ENCODE measurements around the gene CEP70.

GRCh38 chr3:138492980-138493675 lies 100.9 kb downstream of the CEP70 start:
- TF ChIP-seq CTCF (IDR thresholded peaks at IDR 0.05 in 8 of 11, conservative IDR thresholded peaks at IDR 0.05 in 3 of 11) (no peak), POLR2A (IDR thresholded peaks at IDR 0.05) (no peak)

All from spleen (tissue), 7 donors.